Measurements from ENCODE around the gene TRHDE.

DNA sequence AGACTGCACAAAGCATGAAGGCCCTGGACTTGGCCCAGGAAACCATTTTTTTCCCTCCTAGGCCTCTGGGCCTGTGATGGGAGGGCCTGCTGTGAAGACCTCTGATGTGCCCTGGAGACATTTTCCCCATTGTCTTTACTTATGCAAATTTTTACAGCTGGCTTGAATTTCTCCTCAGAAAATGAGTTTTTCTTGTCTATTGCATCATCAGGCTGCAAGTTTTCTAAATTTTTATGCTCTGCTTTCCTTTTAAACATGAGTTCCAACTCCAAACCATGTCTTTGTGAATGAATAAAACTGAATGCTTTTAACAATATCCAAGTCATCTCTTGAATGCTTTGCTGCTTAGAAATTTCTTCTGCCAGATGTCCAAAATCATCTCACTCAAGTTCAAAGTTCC is 43.7 kb upstream of the TRHDE start:
- TF ChIP-seq, protein P1, sequence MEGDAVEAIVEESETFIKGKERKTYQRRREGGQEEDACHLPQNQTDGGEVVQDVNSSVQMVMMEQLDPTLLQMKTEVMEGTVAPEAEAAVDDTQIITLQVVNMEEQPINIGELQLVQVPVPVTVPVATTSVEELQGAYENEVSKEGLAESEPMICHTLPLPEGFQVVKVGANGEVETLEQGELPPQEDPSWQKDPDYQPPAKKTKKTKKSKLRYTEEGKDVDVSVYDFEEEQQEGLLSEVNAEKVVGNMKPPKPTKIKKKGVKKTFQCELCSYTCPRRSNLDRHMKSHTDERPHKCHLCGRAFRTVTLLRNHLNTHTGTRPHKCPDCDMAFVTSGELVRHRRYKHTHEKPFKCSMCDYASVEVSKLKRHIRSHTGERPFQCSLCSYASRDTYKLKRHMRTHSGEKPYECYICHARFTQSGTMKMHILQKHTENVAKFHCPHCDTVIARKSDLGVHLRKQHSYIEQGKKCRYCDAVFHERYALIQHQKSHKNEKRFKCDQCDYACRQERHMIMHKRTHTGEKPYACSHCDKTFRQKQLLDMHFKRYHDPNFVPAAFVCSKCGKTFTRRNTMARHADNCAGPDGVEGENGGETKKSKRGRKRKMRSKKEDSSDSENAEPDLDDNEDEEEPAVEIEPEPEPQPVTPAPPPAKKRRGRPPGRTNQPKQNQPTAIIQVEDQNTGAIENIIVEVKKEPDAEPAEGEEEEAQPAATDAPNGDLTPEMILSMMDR (IDR thresholded peaks at IDR 0.05): no peak
- TF ChIP-seq, protein P2, sequence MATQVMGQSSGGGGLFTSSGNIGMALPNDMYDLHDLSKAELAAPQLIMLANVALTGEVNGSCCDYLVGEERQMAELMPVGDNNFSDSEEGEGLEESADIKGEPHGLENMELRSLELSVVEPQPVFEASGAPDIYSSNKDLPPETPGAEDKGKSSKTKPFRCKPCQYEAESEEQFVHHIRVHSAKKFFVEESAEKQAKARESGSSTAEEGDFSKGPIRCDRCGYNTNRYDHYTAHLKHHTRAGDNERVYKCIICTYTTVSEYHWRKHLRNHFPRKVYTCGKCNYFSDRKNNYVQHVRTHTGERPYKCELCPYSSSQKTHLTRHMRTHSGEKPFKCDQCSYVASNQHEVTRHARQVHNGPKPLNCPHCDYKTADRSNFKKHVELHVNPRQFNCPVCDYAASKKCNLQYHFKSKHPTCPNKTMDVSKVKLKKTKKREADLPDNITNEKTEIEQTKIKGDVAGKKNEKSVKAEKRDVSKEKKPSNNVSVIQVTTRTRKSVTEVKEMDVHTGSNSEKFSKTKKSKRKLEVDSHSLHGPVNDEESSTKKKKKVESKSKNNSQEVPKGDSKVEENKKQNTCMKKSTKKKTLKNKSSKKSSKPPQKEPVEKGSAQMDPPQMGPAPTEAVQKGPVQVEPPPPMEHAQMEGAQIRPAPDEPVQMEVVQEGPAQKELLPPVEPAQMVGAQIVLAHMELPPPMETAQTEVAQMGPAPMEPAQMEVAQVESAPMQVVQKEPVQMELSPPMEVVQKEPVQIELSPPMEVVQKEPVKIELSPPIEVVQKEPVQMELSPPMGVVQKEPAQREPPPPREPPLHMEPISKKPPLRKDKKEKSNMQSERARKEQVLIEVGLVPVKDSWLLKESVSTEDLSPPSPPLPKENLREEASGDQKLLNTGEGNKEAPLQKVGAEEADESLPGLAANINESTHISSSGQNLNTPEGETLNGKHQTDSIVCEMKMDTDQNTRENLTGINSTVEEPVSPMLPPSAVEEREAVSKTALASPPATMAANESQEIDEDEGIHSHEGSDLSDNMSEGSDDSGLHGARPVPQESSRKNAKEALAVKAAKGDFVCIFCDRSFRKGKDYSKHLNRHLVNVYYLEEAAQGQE (IDR thresholded peaks at IDR 0.05; ENCODE audit: insufficient read depth in 1 of 2, low read depth in 2 of 2, low read length in 1 of 2): no peak
- no peak for TF ChIP-seq POLR2AphosphoS5 (IDR thresholded peaks at IDR 0.05; ENCODE audit: low read depth, low read length)

All from Panc1 (cell line).